MM.1S (cell line): ENCODE results near the gene MATN3.

ENCODE experiments used
- CTCF ChIP-seq: fragments of 300-600 bp; sonication (generic); IDR thresholded peaks from 2 replicates; pipeline ENCODE4 v1.5.1; 2016; ENCODE audit warnings: antibody characterized with exemption, low read length, mixed read lengths
- EZH2phosphoT487 ChIP-seq: fragments of 300-600 bp; sonication (generic); IDR thresholded peaks from 2 replicates; pipeline ENCODE4 v1.6.1; 2018; ENCODE audit warnings: antibody characterized with exemption, low read length

- TF ChIP-seq CTCF, result no peak
- no peak for TF ChIP-seq EZH2phosphoT487
These were observed 24.5 kb downstream of the MATN3 start for GRCh38 chr2:19987936-19988335.
